VCaP (cell line): Measurements from ENCODE around the gene ZMYM4.
"Not testable (repeated sequence)": the region's sequence is repeated elsewhere in the genome, so short reads cannot be mapped to it uniquely, and the experiment has no call there.

Experiments used
- H3K27ac ChIP-seq: fragments of 450-650 bp; 2 replicates; pipeline ENCODE4 v1.5.1; 2017
- TF ChIP-seq, protein P1 (sequence below): fragments of 450-650 bp; conservative IDR thresholded peaks from 2 replicates; pipeline ENCODE4 v1.5.1; 2017; ENCODE audit warnings: mild to moderate bottlenecking, moderate library complexity

ZMYM4 gene

GRCh38 chr1:35326246-35326866, 57.8 kb downstream of the ZMYM4 start:
- TF ChIP-seq, protein P1, sequence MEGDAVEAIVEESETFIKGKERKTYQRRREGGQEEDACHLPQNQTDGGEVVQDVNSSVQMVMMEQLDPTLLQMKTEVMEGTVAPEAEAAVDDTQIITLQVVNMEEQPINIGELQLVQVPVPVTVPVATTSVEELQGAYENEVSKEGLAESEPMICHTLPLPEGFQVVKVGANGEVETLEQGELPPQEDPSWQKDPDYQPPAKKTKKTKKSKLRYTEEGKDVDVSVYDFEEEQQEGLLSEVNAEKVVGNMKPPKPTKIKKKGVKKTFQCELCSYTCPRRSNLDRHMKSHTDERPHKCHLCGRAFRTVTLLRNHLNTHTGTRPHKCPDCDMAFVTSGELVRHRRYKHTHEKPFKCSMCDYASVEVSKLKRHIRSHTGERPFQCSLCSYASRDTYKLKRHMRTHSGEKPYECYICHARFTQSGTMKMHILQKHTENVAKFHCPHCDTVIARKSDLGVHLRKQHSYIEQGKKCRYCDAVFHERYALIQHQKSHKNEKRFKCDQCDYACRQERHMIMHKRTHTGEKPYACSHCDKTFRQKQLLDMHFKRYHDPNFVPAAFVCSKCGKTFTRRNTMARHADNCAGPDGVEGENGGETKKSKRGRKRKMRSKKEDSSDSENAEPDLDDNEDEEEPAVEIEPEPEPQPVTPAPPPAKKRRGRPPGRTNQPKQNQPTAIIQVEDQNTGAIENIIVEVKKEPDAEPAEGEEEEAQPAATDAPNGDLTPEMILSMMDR = no peak
- H3K27ac ChIP-seq = peak overlapping the region; percentile 29

DNA sequence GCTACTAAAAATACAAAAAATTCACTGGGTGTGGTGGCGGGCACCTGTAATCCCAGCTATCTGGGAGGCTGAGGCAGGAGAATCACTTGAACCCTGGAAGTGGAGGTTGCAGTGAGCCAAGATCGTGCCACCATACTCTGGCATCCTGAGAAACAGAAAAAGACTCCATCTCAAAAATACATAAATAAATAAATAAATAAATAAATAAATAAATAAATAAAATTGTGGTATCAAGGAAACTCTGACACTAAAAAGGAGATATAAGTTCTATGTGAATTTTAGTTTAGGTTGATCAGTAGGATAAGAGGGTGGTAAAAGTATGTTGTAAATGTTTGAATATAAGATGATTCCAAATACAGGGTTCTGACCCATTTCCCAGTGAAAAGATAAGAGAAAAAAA, 63.1 kb downstream of the ZMYM4 start:
- not testable (repeated sequence) for H3K27ac ChIP-seq

DNA sequence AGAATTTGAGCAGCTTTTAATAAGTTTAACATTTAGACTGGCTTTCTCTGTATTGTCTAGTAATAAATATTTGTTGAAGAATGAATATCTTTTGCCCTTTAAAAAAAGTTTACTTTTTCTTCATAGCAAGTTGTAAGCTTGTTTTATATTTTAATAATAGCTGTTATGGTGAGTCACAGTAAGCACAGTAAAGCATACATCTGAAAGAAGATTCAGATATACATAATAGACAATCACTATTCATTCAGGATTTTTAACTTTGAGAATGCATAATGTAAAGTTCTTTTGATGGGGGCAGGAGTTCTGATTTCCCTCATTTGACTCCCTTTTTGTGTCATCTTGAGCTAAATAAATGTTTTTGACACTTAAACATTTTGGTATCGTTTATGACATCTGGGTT, 66.0 kb downstream of the ZMYM4 start:
- TF ChIP-seq, protein P1 = no peak
- no peak overlapping the region for H3K27ac ChIP-seq

GRCh38 chr1:35340519-35340918, 72.0 kb downstream of the ZMYM4 start:
- TF ChIP-seq, protein P1 = no peak
- H3K27ac ChIP-seq = no peak overlapping the region

GRCh38 chr1:35345439-35345981, 77.0 kb downstream of the ZMYM4 start:
- TF ChIP-seq, protein P1 = no peak; the same call in 1 of the 2 replicates
- no peak overlapping the region for H3K27ac ChIP-seq

DNA sequence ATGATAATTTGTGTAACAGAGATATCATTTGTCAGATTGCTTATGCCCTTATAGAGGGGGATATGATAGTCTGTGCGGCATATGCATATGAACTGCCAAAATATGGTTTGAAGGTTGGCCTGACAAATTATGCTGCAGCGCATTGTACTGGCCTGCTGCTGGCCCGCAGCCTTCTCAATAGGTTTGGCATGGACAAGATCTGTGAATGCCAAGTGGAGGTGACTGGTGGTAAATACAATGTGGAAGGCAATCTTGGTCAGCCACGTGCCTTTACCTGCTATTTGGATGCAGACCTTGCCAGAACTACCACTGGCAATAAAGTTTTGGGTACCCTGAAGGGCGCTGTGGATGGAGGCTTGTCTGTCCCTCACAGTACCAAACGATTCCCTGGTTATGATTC, 82.4 kb downstream of the ZMYM4 start:
- TF ChIP-seq, protein P1 = no peak
- no peak overlapping the region for H3K27ac ChIP-seq

DNA sequence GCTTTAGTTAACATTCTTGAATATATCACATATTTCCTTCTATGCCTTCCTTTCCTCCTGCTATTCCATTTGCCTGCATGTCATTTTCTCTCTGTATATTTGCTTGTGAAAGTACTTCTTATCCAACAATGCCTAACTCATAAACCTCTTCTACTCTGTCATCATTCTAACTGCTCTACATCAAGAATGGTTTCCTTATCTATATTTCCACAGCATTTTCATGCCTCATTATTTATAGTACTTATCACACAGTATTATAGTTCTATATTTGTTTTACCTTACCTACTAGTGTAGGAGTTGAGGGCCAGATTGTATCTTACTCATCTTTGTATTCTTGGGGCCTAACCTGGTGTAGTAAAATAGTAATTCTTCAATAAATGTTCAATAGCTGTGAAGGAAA, 91.5 kb downstream of the ZMYM4 start:
- TF ChIP-seq, protein P1 = no peak
- H3K27ac ChIP-seq = no peak overlapping the region

- 0 out of 2 replicates have a peak overlapping the region, but pooled peaks have one; percentile 3 for H3K27ac ChIP-seq
- TF ChIP-seq, protein P1 = no peak
These were observed 93.1 kb downstream of the ZMYM4 start for GRCh38 chr1:35361638-35362037.
